Erythroblast (primary cell): ENCODE measurements around the gene GUCD1.

Experiments used
- GATA1 ChIP-seq: IDR thresholded peaks from 2 replicates; pipeline ENCODE4 v1.6.1; 2011; ENCODE audit warnings: low read depth, mild to moderate bottlenecking, control low read depth, low read length, moderate library complexity
- POLR2A ChIP-seq: IDR thresholded peaks from 2 replicates; pipeline ENCODE4 v1.6.1; 2011; ENCODE audit warnings: mild to moderate bottlenecking, low read length

DNA sequence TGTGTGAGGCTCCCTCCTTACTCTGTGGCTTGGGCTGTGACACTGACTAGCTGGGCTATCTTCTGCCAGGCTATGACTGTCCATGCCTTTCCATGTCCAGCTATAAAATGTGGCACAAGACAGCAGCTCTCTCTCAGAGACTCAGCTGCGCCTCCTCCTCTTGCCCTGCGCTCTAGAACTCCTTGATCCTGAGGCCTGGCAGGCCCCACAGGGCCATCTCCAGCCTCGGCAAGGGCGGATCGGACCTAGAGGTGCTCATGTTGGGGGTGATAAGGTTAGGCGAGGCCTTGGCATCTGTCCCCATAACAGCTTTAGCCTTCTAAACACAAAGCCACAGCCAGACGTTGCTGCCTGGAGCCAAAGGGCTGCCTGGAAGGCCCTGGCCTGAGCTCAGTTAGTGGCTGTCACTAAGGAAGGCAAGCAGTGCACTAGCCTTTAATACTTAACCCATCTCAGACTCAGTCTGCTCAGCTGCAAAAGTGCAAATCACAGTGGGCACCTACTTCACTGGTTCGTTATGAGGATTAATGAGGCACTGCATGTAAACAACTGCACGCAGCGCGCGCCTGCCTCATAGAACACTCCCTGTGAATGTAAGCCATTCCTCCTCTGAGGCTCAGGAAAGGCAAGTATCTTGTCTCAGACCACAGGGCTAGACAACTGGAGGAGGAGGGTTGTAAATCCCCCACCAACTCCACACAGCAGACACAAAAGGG lies 1.2 kb downstream of the GUCD1 start:
- TF ChIP-seq POLR2A (peak; percentile 94), GATA1 (no peak)
